ENCODE data around the gene LCT.
A peak's percentile ranks its signal among the peaks of the same experiment; 100 is the strongest.

The LCT gene

GRCh38 chr2:135826544-135826943, 10.4 kb downstream of the LCT start:
- in situ Hi-C loops (cut with HindIII; ENCODE audit: low sequenced_read_pairs) = no loop called here
- TF ChIP-seq CTCF (IDR thresholded peaks at IDR 0.05; ENCODE audit: low read depth, low read length, missing control alignments) = no peak
- H3K4me3 ChIP-seq (ENCODE audit: low read depth, low read length) = no peak overlapping the region
- DNase-seq (ENCODE audit: low read depth) = no peak

- DNase-seq (ENCODE audit: low read depth) = no peak
- in situ Hi-C loops (cut with HindIII; ENCODE audit: low sequenced_read_pairs) = no loop called here
- H3K4me3 ChIP-seq (ENCODE audit: low read depth, low read length) = no peak overlapping the region
- no peak for TF ChIP-seq CTCF (IDR thresholded peaks at IDR 0.05; ENCODE audit: low read depth, low read length, missing control alignments)
Observed at GRCh38 chr2:135825550-135826176, 11.3 kb downstream of the LCT start.

- in situ Hi-C loops (cut with HindIII; ENCODE audit: low sequenced_read_pairs) = no loop called here
- no peak for TF ChIP-seq CTCF (IDR thresholded peaks at IDR 0.05; ENCODE audit: low read depth, low read length, missing control alignments)
- no peak for DNase-seq (ENCODE audit: low read depth)
- H3K4me3 ChIP-seq (ENCODE audit: low read depth, low read length) = no peak overlapping the region
Observed at GRCh38 chr2:135825131-135825530, 11.9 kb downstream of the LCT start.

GRCh38 chr2:135822855-135823254, 14.1 kb downstream of the LCT start:
- in situ Hi-C loops (cut with HindIII; ENCODE audit: low sequenced_read_pairs) = no loop called here
- H3K4me3 ChIP-seq (ENCODE audit: low read depth, low read length) = no peak overlapping the region
- no peak for TF ChIP-seq CTCF (IDR thresholded peaks at IDR 0.05; ENCODE audit: low read depth, low read length, missing control alignments)
- DNase-seq (ENCODE audit: low read depth) = no peak

GRCh38 chr2:135821190-135821589, 15.8 kb downstream of the LCT start:
- no peak for DNase-seq (ENCODE audit: low read depth)
- TF ChIP-seq CTCF (IDR thresholded peaks at IDR 0.05; ENCODE audit: low read depth, low read length, missing control alignments) = no peak
- no peak overlapping the region for H3K4me3 ChIP-seq (ENCODE audit: low read depth, low read length)
- in situ Hi-C loops (cut with HindIII; ENCODE audit: low sequenced_read_pairs) = no loop called here

GRCh38 chr2:135820003-135820618, 16.9 kb downstream of the LCT start:
- no peak for TF ChIP-seq CTCF (IDR thresholded peaks at IDR 0.05; ENCODE audit: low read depth, low read length, missing control alignments)
- no peak overlapping the region for H3K4me3 ChIP-seq (ENCODE audit: low read depth, low read length)
- in situ Hi-C loops (cut with HindIII; ENCODE audit: low sequenced_read_pairs) = no loop called here
- DNase-seq (ENCODE audit: low read depth) = peak; percentile 28

All from astrocyte of the cerebellum (primary cell).